ENCODE results near the gene TOR2A. TPM values are rescaled to one million over a fixed set of nuclear protein-coding genes. Genes with fewer than 3 reads are reported as not detected.

TOR2A gene
- total RNA-seq, 1 donor from 2014 or later: 6.4 TPM

DNA sequence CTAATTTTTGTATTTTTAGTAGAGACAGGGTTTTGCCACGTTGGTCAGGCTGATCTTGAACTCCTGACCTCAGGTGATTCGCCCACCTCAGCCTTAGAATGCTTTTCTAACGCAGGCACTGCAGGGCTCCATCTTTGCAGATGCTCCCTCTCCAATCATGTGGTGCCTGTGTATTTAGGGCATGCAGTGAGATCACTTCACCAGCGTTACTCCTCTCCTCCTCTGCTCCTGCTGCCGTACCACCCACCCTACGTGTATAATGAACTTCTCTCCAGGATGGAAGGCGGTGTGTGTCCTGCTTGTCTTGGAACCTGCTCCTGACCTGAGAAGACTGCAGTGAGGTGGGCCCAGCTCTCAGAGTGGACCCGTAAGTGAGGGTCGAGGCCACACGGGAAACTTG, 42.0 kb downstream of the TOR2A start:
- no peak for TF ChIP-seq CTCF (IDR thresholded peaks at IDR 0.05)
- Mint-ChIP-seq H3K9me3 (ENCODE audit: low read depth) (no peaks in the 10 kb centered on the region), H3K4me3 (ENCODE audit: unreplicated experiment) (no peak overlapping the region)

DNA sequence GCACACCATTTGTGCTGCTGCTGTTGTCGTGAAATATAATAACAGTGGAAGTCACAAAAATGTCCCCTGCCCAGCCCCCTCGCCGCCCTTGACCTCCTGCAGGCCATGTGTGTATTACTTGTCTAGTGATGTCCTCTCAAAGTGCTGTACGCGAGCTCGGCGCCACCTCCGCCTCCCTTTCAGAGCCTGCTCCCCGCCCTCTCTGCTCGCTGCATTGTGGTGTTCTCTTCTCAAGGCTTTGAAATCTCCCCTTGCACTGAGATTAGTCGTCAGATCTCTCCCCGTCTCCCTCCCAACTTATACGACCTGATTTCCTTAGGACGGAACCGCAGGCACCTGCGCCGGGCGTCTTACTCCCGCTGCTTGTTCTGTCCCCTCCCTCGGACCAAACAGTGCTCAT, 43.0 kb downstream of the TOR2A start:
- H3K4me3 Mint-ChIP-seq (ENCODE audit: unreplicated experiment): no peak overlapping the region
- DNase-seq (ENCODE audit: low spot score): no peak
- H3K27me3 Mint-ChIP-seq (ENCODE audit: low read depth): no peaks in the 10 kb centered on the region
- H3K36me3 Mint-ChIP-seq (ENCODE audit: low read depth): peaks cover 15% of the 10 kb centered on the region
- H3K4me1 Mint-ChIP-seq (ENCODE audit: low read depth): peaks cover 9% of the 10 kb centered on the region
- no peak overlapping the region for H3K27ac Mint-ChIP-seq (ENCODE audit: unreplicated experiment)
- H3K9me3 Mint-ChIP-seq (ENCODE audit: low read depth): no peaks in the 10 kb centered on the region
- TF ChIP-seq CTCF (IDR thresholded peaks at IDR 0.05): no peak

More for the DNA sequence above, 42.0 kb downstream of the TOR2A start:
- H3K27ac Mint-ChIP-seq (ENCODE audit: unreplicated experiment): no peak overlapping the region
- peaks cover 15% of the 10 kb centered on the region for H3K36me3 Mint-ChIP-seq (ENCODE audit: low read depth)
- H3K4me1 Mint-ChIP-seq (ENCODE audit: low read depth): peaks cover 9% of the 10 kb centered on the region
- no peak for DNase-seq (ENCODE audit: low spot score)
- no peaks in the 10 kb centered on the region for H3K27me3 Mint-ChIP-seq (ENCODE audit: low read depth)

DNA sequence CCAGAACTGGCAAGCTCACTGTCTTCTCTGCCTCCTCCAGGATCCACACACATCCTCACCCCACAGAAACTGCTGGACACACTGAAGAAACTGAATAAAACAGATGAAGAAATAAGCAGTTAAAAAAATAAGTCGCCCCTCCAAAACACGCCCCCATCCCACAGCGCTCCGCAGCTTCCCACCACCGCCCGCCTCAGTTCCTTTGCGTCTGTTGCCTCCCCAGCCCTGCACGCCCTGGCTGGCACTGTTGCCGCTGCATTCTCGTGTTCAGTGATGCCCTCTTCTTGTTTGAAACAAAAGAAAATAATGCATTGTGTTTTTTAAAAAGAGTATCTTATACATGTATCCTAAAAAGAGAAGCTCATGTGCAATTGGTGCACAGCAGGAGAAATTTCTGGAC, 44.4 kb downstream of the TOR2A start:
- DNase-seq (ENCODE audit: low spot score): no peak
- no peak for TF ChIP-seq CTCF (IDR thresholded peaks at IDR 0.05)
- no peak overlapping the region for H3K27ac Mint-ChIP-seq (ENCODE audit: unreplicated experiment)
- no peak overlapping the region for H3K4me3 Mint-ChIP-seq (ENCODE audit: unreplicated experiment)
- H3K9me3 Mint-ChIP-seq (ENCODE audit: low read depth): no peaks in the 10 kb centered on the region
- H3K36me3 Mint-ChIP-seq (ENCODE audit: low read depth): peaks cover 15% of the 10 kb centered on the region
- no peaks in the 10 kb centered on the region for H3K27me3 Mint-ChIP-seq (ENCODE audit: low read depth)
- H3K4me1 Mint-ChIP-seq (ENCODE audit: low read depth): peaks cover 9% of the 10 kb centered on the region

DNA sequence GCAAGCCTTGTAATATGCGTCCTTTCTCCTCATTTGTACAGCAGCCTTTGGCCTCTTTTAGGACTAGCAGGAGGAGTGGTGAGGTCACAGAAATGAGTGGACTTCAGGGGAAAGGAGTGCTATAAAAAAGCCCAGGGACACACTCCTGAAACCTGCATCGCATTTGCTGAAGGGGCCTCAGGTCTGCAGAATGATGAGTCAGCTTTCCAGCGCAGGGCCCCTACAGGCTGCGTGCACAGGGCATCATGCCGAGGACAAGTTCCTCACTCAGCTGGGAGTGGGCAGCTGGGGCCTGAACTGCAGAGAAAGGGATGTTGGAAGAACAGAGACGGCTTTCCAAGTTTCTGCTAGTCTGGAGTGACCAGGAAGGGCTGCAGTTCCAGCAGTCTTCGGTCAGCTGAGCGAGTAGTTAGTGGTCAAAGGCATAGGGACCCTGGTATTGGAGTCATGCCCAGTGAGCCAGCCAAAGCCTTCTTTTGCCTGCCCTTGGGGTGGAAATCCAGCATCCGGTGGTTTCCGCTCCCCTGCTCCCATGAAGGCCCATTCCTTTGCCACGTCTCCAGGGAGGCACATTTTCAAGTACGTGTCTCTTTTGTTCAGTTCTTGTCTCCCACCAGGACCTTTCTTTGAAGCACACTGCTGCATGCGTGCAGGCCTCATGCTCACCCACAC, 45.6 kb downstream of the TOR2A start:
- TF ChIP-seq CTCF (IDR thresholded peaks at IDR 0.05): no peak
- H3K9me3 Mint-ChIP-seq (ENCODE audit: low read depth): no peaks in the 10 kb centered on the region
- H3K27me3 Mint-ChIP-seq (ENCODE audit: low read depth): no peaks in the 10 kb centered on the region
- H3K27ac Mint-ChIP-seq (ENCODE audit: unreplicated experiment): no peak overlapping the region
- no peak for DNase-seq (ENCODE audit: low spot score)
- H3K36me3 Mint-ChIP-seq (ENCODE audit: low read depth): peaks cover 18% of the 10 kb centered on the region
- H3K4me3 Mint-ChIP-seq (ENCODE audit: unreplicated experiment): no peak overlapping the region
- H3K4me1 Mint-ChIP-seq (ENCODE audit: low read depth): peaks cover 6% of the 10 kb centered on the region

DNA sequence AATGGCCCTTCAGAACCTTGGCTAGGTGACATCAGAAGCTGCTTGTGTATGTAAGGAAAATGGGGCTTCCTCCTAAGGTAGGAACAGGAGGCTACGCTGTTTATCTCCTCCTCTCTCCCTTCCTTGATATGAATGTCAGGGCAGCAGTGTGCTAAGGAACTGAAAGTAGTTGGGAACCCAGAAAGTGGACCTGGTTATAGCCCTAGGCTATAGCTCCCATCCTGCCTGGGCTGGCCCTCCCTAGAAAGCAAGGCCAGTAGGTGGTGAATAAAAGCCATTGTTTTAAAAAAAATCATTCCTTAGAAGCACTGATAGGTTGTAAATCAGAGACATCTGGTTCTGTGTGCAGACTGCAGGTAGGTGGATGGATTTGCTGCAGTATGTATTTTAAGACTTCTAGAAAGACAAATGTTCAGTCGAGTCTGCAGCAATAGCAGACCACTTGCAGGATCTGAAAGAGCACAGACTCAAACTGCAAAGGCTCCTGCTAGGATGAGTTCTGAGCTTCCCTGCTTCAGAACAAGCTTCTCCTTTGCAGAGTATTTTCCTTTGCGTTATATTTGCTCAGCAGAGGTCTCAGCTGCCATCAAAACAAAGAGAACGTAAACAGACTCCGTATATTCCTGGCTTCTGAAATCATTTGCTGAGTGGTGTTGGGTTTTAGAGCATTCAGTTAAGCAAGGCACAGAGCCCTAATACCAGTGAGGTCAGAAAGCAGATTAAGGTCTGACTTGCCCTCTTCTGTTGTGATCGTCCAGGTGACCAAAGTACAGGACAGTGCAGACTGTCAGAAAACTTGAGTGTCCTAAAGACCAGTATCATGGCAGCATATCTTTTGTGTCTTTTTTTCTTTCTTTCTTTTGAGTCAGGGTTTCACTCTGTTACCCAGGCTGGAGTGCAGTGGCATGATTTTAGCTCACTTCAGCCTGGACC, 48.4 kb downstream of the TOR2A start:
- H3K9me3 Mint-ChIP-seq (ENCODE audit: low read depth): no peaks in the 10 kb centered on the region
- H3K27ac Mint-ChIP-seq (ENCODE audit: unreplicated experiment): no peak overlapping the region
- H3K4me1 Mint-ChIP-seq (ENCODE audit: low read depth): peaks cover 19% of the 10 kb centered on the region
- peaks cover 24% of the 10 kb centered on the region for H3K36me3 Mint-ChIP-seq (ENCODE audit: low read depth)
- no peak for TF ChIP-seq CTCF (IDR thresholded peaks at IDR 0.05)
- H3K4me3 Mint-ChIP-seq (ENCODE audit: unreplicated experiment): no peak overlapping the region
- H3K27me3 Mint-ChIP-seq (ENCODE audit: low read depth): no peaks in the 10 kb centered on the region
- no peak for DNase-seq (ENCODE audit: low spot score)
